PC-3 (cell line): Measurements from ENCODE around the gene PTPRD. TPM values are rescaled to one million over a fixed set of nuclear protein-coding genes. Genes with fewer than 3 reads are reported as not detected.

Experiments
- ATAC-seq: fragments of 200-7000 bp; cut with Tn5 transposase; 2 replicates; pipeline ENCODE4 v1.9.1; 2020; ENCODE audit warnings: mild to moderate bottlenecking, moderate library complexity
- BruUV-seq: library from RNA; stranded (reverse); fragments of 400-500 nt; replicated peaks from 2 replicates; lab custom pipeline; 2021; lab: Mats Ljungman, UMichigan
- CTCF ChIA-PET: fragments of 300-600 bp; sonication (Branson Sonifier 250); formaldehyde crosslinking; loops from one replicate; lab custom pipeline; 2022; ENCODE audit warnings: antibody characterized with exemption; lab: Charles Lee
- POLR2A ChIA-PET: fragments of 300-600 bp; sonication (Branson Sonifier 250); formaldehyde crosslinking; loops from one replicate; lab custom pipeline; 2022; ENCODE audit warnings: antibody characterized with exemption; ENCODE audit not compliant: unreplicated experiment; lab: Charles Lee
- DNase-seq: peaks from one replicate; pipeline ENCODE4 v3.0.0-alpha.2; 2015
- H2AFZ ChIP-seq: fragments of 300-600 bp; sonication (generic); 2 replicates; pipeline ENCODE4 v1.6.0; 2016; ENCODE audit warnings: antibody characterized with exemption, low read length
- H3F3A ChIP-seq: fragments of 300-600 bp; sonication (generic); one replicate; pipeline ENCODE4 v1.6.0; 2017; ENCODE audit warnings: antibody characterized with exemption, low read length, control low read depth, mild to moderate bottlenecking; ENCODE audit not compliant: unreplicated experiment
- H3K27ac ChIP-seq: fragments of 300-600 bp; sonication (generic); 2 replicates; pipeline ENCODE4 v1.5.1; 2016; ENCODE audit warnings: mild to moderate bottlenecking, low read length
- H3K27me3 ChIP-seq: fragments of 300-600 bp; sonication (generic); 2 replicates; pipeline ENCODE4 v1.6.1; 2016; ENCODE audit warnings: low read length, mixed read lengths
- H3K36me3 ChIP-seq: fragments of 300-600 bp; sonication (generic); 2 replicates; pipeline ENCODE4 v1.6.1; 2016; ENCODE audit warnings: low read depth, mixed run types, low read length, mixed read lengths
- H3K4me1 ChIP-seq: fragments of 300-600 bp; sonication (generic); 2 replicates; pipeline ENCODE4 v1.5.1; 2016; ENCODE audit warnings: low read length; ENCODE audit not compliant: insufficient read depth
- H3K4me2 ChIP-seq: fragments of 300-600 bp; sonication (generic); 2 replicates; pipeline ENCODE4 v1.6.0; 2016; ENCODE audit warnings: low read length
- H3K4me3 ChIP-seq: fragments of 300-600 bp; sonication (generic); 2 replicates; pipeline ENCODE4 v1.5.1; 2016; ENCODE audit warnings: mild to moderate bottlenecking, low read length, mixed read lengths
- H3K79me2 ChIP-seq: fragments of 300-600 bp; sonication (generic); 2 replicates; pipeline ENCODE4 v1.6.1; 2017; ENCODE audit warnings: low read length, mixed read lengths
- H3K9ac ChIP-seq: fragments of 300-600 bp; sonication (generic); 2 replicates; pipeline ENCODE4 v1.6.0; 2016; ENCODE audit warnings: mild to moderate bottlenecking, low read length
- H3K9me2 ChIP-seq: fragments of 300-600 bp; sonication (generic); replicated peaks from 2 replicates; pipeline ENCODE4 v1.6.1; 2016; ENCODE audit warnings: mixed run types, low read length, mixed read lengths
- H3K9me3 ChIP-seq: fragments of 300-600 bp; sonication (generic); 2 replicates; pipeline ENCODE4 v1.6.1; 2016; ENCODE audit warnings: low read length, mixed read lengths
- H4K20me1 ChIP-seq: fragments of 300-600 bp; sonication (generic); 2 replicates; pipeline ENCODE4 v1.6.1; 2016; ENCODE audit warnings: low read length, mixed read lengths
- CTCF ChIP-seq: fragments of 300-600 bp; sonication (generic); conservative IDR thresholded peaks from 2 replicates; pipeline ENCODE4 v1.5.1; 2017; ENCODE audit warnings: antibody characterized with exemption, low read depth, mild to moderate bottlenecking, low read length
- EZH2 ChIP-seq: fragments of 300-600 bp; sonication (generic); IDR thresholded peaks from one replicate; pipeline ENCODE4 v1.6.1; 2017; ENCODE audit warnings: antibody characterized with exemption, mild to moderate bottlenecking, low read length; ENCODE audit not compliant: unreplicated experiment
- EZH2phosphoT487 ChIP-seq: fragments of 300-600 bp; sonication (generic); IDR thresholded peaks from 2 replicates; pipeline ENCODE4 v1.6.1; 2018; ENCODE audit warnings: mild to moderate bottlenecking, antibody characterized with exemption, low read length, borderline replicate concordance
- intact Hi-C: fragments of 100-400 bp; cut with micrococcal nuclease; formaldehyde crosslinking; loops from 2 replicates; pipeline ENCODE4 v1.9.0; 2023
- total RNA-seq: library from RNA; depleted of rRNA; stranded (reverse); fragments of >200 nt; gene quantifications from 2 replicates; pipeline ENCODE4 v1.2.3, GENCODE V29; 2014

PTPRD gene
- total RNA-seq, 1 experiment from 2014 or later = not detected

DNA sequence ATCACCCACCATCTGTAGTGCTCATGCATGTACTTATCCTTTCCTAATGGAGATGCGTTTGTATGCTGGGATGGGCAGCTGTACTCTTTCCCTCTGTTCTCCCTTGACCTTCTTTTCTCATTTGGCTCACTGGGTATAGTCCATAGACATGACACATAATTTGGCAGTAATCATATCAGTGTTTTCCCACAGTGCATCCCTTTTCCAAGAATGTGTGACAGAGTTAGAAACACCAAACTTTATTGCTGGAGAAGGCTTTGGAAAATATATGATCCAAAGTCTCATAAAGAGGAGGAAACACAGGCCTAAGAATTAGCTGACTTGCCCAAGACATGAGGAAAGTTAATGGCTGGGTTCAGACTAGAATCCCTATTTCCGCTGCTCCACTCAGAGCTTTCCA lies 1579.8 kb downstream of the PTPRD start:
- no peaks in the 10 kb centered on the region for H3K79me2 ChIP-seq
- POLR2A ChIA-PET = no interaction called here
- no peaks in the 10 kb centered on the region for H3K36me3 ChIP-seq
- no peak overlapping the region for H2AFZ ChIP-seq
- H3K27ac ChIP-seq = no peak overlapping the region
- H3K9ac ChIP-seq = no peak overlapping the region
- no peaks in the 10 kb centered on the region for H3K9me3 ChIP-seq
- H3F3A ChIP-seq = no peaks in the 10 kb centered on the region
- no peaks in the 10 kb centered on the region for H3K27me3 ChIP-seq
- H3K9me2 ChIP-seq = no peaks in the 10 kb centered on the region
- intact Hi-C loops = no loop called here
- H4K20me1 ChIP-seq = no peaks in the 10 kb centered on the region
- CTCF ChIA-PET = no interaction called here
- BruUV-seq = no TSS peak
- H3K4me3 ChIP-seq = no peak overlapping the region
- TF ChIP-seq CTCF (no peak), EZH2 (no peak), EZH2phosphoT487 (no peak)
- no peak for ATAC-seq
- DNase-seq = no peak
- no peaks in the 10 kb centered on the region for H3K4me1 ChIP-seq
- no peak overlapping the region for H3K4me2 ChIP-seq

- Histone ChIP-seq H3K27me3 (no peaks in the 10 kb centered on the region), H3K9me2 (no peaks in the 10 kb centered on the region), H3K4me3 (no peak overlapping the region), H3K79me2 (no peaks in the 10 kb centered on the region), H4K20me1 (no peaks in the 10 kb centered on the region), H3K27ac (no peak overlapping the region), H3K4me1 (no peaks in the 10 kb centered on the region), H3K9ac (no peak overlapping the region), H2AFZ (no peak overlapping the region), H3F3A (no peaks in the 10 kb centered on the region), H3K4me2 (no peak overlapping the region), H3K9me3 (no peaks in the 10 kb centered on the region), H3K36me3 (no peaks in the 10 kb centered on the region)
- intact Hi-C loops = no loop called here
- ChIA-PET POLR2A (no interaction called here), CTCF (no interaction called here)
- TF ChIP-seq EZH2 (no peak), EZH2phosphoT487 (no peak), CTCF (no peak)
- ATAC-seq = no peak
- no peak for DNase-seq
- BruUV-seq = no TSS peak
Observed at GRCh38 chr9:9016597-9016996, 1596.2 kb downstream of the PTPRD start.

- Histone ChIP-seq H3K9me3 (no peaks in the 10 kb centered on the region), H4K20me1 (no peaks in the 10 kb centered on the region), H3K27me3 (no peaks in the 10 kb centered on the region), H3K4me1 (no peaks in the 10 kb centered on the region), H3F3A (no peaks in the 10 kb centered on the region), H3K4me2 (no peak overlapping the region), H2AFZ (no peak overlapping the region), H3K36me3 (no peaks in the 10 kb centered on the region), H3K4me3 (no peak overlapping the region), H3K9me2 (no peaks in the 10 kb centered on the region), H3K27ac (no peak overlapping the region), H3K79me2 (no peaks in the 10 kb centered on the region), H3K9ac (no peak overlapping the region)
- ChIA-PET CTCF (no interaction called here), POLR2A (no interaction called here)
- intact Hi-C loops = no loop called here
- BruUV-seq = no TSS peak
- ATAC-seq = no peak
- DNase-seq = no peak
- no peak for TF ChIP-seq EZH2
- no peak for TF ChIP-seq CTCF
- no peak for TF ChIP-seq EZH2phosphoT487
Observed at GRCh38 chr9:9004810-9005209, 1608.0 kb downstream of the PTPRD start.
